Measurements from ENCODE around the gene SLC16A10. TPM values are rescaled to one million over a fixed set of nuclear protein-coding genes. Genes with fewer than 3 reads are reported as not detected.

Gene SLC16A10
- total and polyA plus RNA-seq, 2 of the 13 experiments (the other 11 are each of a cell fraction or from before 2014, with no cell fraction given): 8.2 to 20.1 TPM

DNA sequence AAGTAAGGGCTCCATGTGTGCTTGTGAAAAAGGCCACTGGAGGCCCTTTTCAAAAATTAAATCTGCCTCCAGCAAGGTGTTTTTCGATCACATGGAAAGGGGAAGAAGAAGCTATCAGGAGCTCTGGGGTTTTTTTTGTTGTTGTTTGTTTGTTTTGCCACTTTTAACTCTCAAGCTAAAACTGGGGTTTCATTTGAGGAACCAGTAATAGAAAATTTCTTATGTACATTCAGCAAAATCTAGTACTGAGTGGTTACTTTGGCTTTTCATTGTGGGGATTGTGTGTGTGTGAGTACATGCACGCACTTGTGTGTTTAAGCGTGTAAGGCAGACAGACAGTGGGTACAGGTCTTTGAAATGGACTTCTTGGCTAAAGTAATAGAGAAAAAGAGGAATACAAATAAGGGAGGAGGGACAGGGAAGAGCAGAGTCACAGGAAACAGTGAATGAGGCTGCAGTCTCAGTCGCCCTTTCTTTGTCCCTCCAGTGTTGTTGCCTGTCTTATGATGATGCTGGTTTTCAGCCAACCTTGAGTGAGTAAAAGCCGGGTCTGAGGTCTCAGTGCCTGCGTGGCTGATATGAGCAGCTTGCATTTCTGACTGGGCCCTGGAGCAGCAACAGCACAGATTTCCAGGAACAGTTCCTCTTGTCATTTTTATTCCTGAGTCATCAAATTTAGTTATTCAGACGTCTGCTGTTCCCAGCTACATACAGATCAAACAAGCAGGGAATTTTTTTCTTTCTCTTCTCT lies 26.2 kb downstream of the SLC16A10 start:
- no peak overlapping the region for H2AFZ ChIP-seq (ENCODE audit: low read length)
- DNase-seq (ENCODE audit: low spot score) (no peak), FAIRE-seq (no peak), ATAC-seq (no peak)
- H3K27ac ChIP-seq (ENCODE audit: extremely low read length, insufficient read depth, low read length): no peak overlapping the region
- H3K4me1 ChIP-seq (ENCODE audit: insufficient read depth, low read length): peaks cover 25% of the 10 kb centered on the region
- ChIA-PET POLR2A (no interaction called here), CTCF (ENCODE audit: low intra/inter-chr PET ratio, low total read pairs) (no interaction called here)
- no peak overlapping the region for H3K4me3 ChIP-seq (replicated peaks in 1 of 3; ENCODE audit: insufficient read depth in 1 of 3, low read depth in 2 of 3, low read length in 3 of 3)
- no peaks in the 10 kb centered on the region for H3K27me3 ChIP-seq (ENCODE audit: control insufficient read depth in 1 of 2, insufficient read depth in 2 of 2, low read length in 2 of 2)
- no TSS peak for BruUV-seq (replicated peaks)
- H3K4me2 ChIP-seq (ENCODE audit: low read depth, low read length): no peak overlapping the region
- no peaks in the 10 kb centered on the region for H4K20me1 ChIP-seq (ENCODE audit: insufficient read depth, low read length)
- 89% methylated on average over 7 of the region's 7 CpGs for WGBS (ENCODE audit: low lambda C conversion rate)
- H3K79me2 ChIP-seq (ENCODE audit: insufficient read depth, low read length): no peaks in the 10 kb centered on the region
- in situ Hi-C loops (cut with HindIII; ENCODE audit: extremely low pct_ligation_motif_present, low pct_unique_long_range_greater_than_20kb): no loop called here
- no peaks in the 10 kb centered on the region for H3K9me3 ChIP-seq (ENCODE audit: low read length)
- no peak overlapping the region for H3K9ac ChIP-seq (ENCODE audit: insufficient read depth, low read depth, low read length)
- intact Hi-C loops (cut with micrococcal nuclease; ENCODE audit: unreplicated experiment): no loop called here
- no peak for TF ChIP-seq ZNF17 (CRISPR knock-in tag; IDR thresholded peaks at IDR 0.05)
- no peak for TF ChIP-seq ARNT2 (CRISPR knock-in tag; IDR thresholded peaks at IDR 0.05; ENCODE audit: low read depth)
- TF ChIP-seq MAFK (conservative IDR thresholded peaks at IDR 0.05 in 1 of 2, IDR thresholded peaks at IDR 0.05 in 1 of 2; ENCODE audit: low read length in 2 of 2): peak; percentile 92 to 97
- TF ChIP-seq ZNF598 (CRISPR knock-in tag; IDR thresholded peaks at IDR 0.05; ENCODE audit: borderline replicate concordance): no peak
- no peak for TF ChIP-seq ZNF780A (CRISPR knock-in tag; IDR thresholded peaks at IDR 0.05)
- peak; percentile 97 for TF ChIP-seq MAFF (IDR thresholded peaks at IDR 0.05; ENCODE audit: low read depth, low read length)
- no peaks in the 10 kb centered on the region for H3K36me3 ChIP-seq (replicated peaks in 1 of 2; ENCODE audit: control insufficient read depth in 1 of 2, insufficient read depth in 2 of 2, low read length in 2 of 2)

DNA sequence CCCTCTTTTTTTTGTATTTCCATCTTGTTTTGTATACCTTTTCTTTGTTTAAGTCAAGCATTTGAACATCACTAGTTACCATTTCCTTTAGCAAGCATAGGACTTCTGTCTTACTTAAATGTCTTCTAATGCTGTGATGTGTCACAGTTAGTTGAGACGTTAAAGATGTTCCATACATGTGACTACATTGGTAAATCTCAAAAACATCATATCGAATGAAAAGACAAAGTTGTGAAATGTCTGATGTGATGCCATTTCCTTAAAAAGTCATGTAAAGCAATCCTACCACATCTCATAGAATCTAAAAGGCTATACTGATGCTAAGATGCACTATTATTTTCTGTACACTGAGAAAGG lies 26.8 kb downstream of the SLC16A10 start:
- H2AFZ ChIP-seq (ENCODE audit: low read length): no peak overlapping the region
- no TSS peak for BruUV-seq (replicated peaks)
- ATAC-seq: no peak
- TF ChIP-seq ZFP82 (CRISPR knock-in tag; IDR thresholded peaks at IDR 0.05; ENCODE audit: borderline replicate concordance) (no peak), ZNF616 (CRISPR knock-in tag; IDR thresholded peaks at IDR 0.05; ENCODE audit: low read depth) (no peak), RARG (CRISPR knock-in tag; IDR thresholded peaks at IDR 0.05; ENCODE audit: low read depth) (no peak), ESRRA (CRISPR knock-in tag; IDR thresholded peaks at IDR 0.05; ENCODE audit: low read depth) (no peak), MEF2D (CRISPR knock-in tag; IDR thresholded peaks at IDR 0.05) (no peak), ZNF816 (CRISPR knock-in tag; IDR thresholded peaks at IDR 0.05; ENCODE audit: borderline replicate concordance) (no peak), ZBTB7B (CRISPR knock-in tag; IDR thresholded peaks at IDR 0.05) (no peak), ZNF33B (CRISPR knock-in tag; IDR thresholded peaks at IDR 0.05) (no peak), RFXANK (CRISPR knock-in tag; IDR thresholded peaks at IDR 0.05) (no peak), SIN3B (IDR thresholded peaks at IDR 0.05; ENCODE audit: low read length) (no peak), ZNF101 (CRISPR knock-in tag; IDR thresholded peaks at IDR 0.05; ENCODE audit: borderline replicate concordance, low read depth) (no peak), CHD2 (IDR thresholded peaks at IDR 0.05; ENCODE audit: low read depth, low read length) (no peak)
- TF ChIP-seq, protein P1, sequence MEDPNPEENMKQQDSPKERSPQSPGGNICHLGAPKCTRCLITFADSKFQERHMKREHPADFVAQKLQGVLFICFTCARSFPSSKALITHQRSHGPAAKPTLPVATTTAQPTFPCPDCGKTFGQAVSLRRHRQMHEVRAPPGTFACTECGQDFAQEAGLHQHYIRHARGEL (CRISPR knock-in tag; IDR thresholded peaks at IDR 0.05): no peak

More for the DNA sequence above, 26.8 kb downstream of the SLC16A10 start:
- Histone ChIP-seq H3K36me3 (replicated peaks in 1 of 2; ENCODE audit: control insufficient read depth in 1 of 2, insufficient read depth in 2 of 2, low read length in 2 of 2) (no peaks in the 10 kb centered on the region), H3K4me3 (replicated peaks in 1 of 3; ENCODE audit: insufficient read depth in 1 of 3, low read depth in 2 of 3, low read length in 3 of 3) (no peak overlapping the region), H3K4me1 (ENCODE audit: insufficient read depth, low read length) (peaks cover 24% of the 10 kb centered on the region), H3K9me3 (ENCODE audit: low read length) (no peaks in the 10 kb centered on the region), H4K20me1 (ENCODE audit: insufficient read depth, low read length) (no peaks in the 10 kb centered on the region), H3K79me2 (ENCODE audit: insufficient read depth, low read length) (no peaks in the 10 kb centered on the region), H3K9ac (ENCODE audit: insufficient read depth, low read depth, low read length) (no peak overlapping the region), H3K27ac (ENCODE audit: extremely low read length, insufficient read depth, low read length) (no peak overlapping the region), H3K4me2 (ENCODE audit: low read depth, low read length) (no peak overlapping the region), H3K27me3 (ENCODE audit: control insufficient read depth in 1 of 2, insufficient read depth in 2 of 2, low read length in 2 of 2) (no peaks in the 10 kb centered on the region)
- FAIRE-seq: no peak
- ChIA-PET CTCF (ENCODE audit: low intra/inter-chr PET ratio, low total read pairs) (no interaction called here), POLR2A (no interaction called here)
- WGBS (ENCODE audit: low lambda C conversion rate): 99% methylated on average over 2 of the region's 2 CpGs
- intact Hi-C loops (cut with micrococcal nuclease; ENCODE audit: unreplicated experiment) (no loop called here), in situ Hi-C loops (cut with HindIII; ENCODE audit: extremely low pct_ligation_motif_present, low pct_unique_long_range_greater_than_20kb) (no loop called here)
- DNase-seq (ENCODE audit: low spot score): no peak
